NB4 (cell line): ENCODE results near the gene CDK2.

ENCODE experiments used
- MAX ChIP-seq: IDR thresholded peaks from 2 replicates; pipeline ENCODE4 v1.6.1; 2011; ENCODE audit warnings: low read depth, low read length
- MYC ChIP-seq: IDR thresholded peaks from 2 replicates; pipeline ENCODE4 v1.6.1; 2011; ENCODE audit warnings: low read depth, low read length
- POLR2A ChIP-seq: IDR thresholded peaks from 2 replicates; pipeline ENCODE4 v1.6.1; 2011; ENCODE audit warnings: mild to moderate bottlenecking; ENCODE audit not compliant: insufficient read length; ENCODE audit errors: extremely low read depth

GRCh38 chr12:55969356-55969755 lies 2.7 kb downstream of the CDK2 start:
- TF ChIP-seq POLR2A (no peak), MAX (no peak), MYC (no peak)
